Measurements from ENCODE around the gene RBM26. TPM values are rescaled to one million over a fixed set of nuclear protein-coding genes. Genes with fewer than 3 reads are reported as not detected.
"Not testable (repeated sequence)": the region's sequence is repeated elsewhere in the genome, so short reads cannot be mapped to it uniquely, and the experiment has no call there.

The RBM26 gene
- total RNA-seq, 1 donor from 2014 or later, result 75.9 TPM

- intact Hi-C loops (cut with micrococcal nuclease), result loop anchor here (1.0 to 5.0 kb wide), 7 partner anchors 13 to 1696 kb away; partner anchors contain the start of genes NDFIP2, POU4F1, RBM26 and SLAIN1
Observed at GRCh38 chr13:79392882-79393563, 13.0 kb downstream of the RBM26 start.

DNA sequence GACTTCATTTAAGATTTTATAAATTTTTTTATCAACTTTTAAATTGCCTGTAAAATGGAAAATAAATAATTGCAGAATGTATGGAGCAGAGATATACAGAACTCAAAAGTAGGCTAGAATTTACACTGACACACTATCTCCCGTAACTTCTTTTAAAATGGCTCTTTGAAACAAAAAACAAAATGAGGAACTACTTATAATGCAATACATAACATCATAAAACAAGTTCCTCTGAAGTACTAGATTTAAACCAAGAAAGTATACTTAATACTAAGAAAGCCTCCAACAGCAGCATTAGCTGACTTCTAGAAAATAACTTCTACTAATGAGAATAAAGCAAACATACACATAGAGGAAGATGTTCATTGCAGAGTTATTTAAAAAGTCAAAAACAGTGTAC lies 17.0 kb downstream of the RBM26 start:
- intact Hi-C loops (cut with micrococcal nuclease), result no loop called here

DNA sequence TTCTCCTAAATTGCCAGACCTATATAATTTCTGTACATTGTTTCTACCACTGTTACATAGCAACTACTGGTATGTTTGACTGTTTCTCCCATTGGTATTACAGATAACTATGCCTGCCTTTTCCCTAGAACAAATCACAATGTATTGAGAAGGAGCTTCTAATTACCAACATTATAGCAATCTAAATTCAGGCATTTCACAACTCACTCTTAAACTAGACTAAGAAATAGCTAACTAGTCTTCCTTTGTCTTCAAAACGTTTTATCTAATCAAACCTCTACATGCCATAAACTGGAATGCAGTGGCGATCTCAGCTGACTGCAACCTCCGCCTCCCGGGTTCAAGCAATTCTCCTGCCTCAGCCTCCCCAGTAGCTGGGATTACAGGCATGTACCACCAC lies 18.2 kb downstream of the RBM26 start:
- intact Hi-C loops (cut with micrococcal nuclease), result no loop called here

GRCh38 chr13:79386125-79386826 lies 19.8 kb downstream of the RBM26 start:
- intact Hi-C loops (cut with micrococcal nuclease), result no loop called here

GRCh38 chr13:79385694-79386093 lies 20.4 kb downstream of the RBM26 start:
- intact Hi-C loops (cut with micrococcal nuclease), result no loop called here

GRCh38 chr13:79384022-79384610 lies 21.9 kb downstream of the RBM26 start:
- intact Hi-C loops (cut with micrococcal nuclease), result loop anchor here (1.0 kb wide), 1 partner anchor 8 kb away; no protein-coding TSS in a partner anchor

DNA sequence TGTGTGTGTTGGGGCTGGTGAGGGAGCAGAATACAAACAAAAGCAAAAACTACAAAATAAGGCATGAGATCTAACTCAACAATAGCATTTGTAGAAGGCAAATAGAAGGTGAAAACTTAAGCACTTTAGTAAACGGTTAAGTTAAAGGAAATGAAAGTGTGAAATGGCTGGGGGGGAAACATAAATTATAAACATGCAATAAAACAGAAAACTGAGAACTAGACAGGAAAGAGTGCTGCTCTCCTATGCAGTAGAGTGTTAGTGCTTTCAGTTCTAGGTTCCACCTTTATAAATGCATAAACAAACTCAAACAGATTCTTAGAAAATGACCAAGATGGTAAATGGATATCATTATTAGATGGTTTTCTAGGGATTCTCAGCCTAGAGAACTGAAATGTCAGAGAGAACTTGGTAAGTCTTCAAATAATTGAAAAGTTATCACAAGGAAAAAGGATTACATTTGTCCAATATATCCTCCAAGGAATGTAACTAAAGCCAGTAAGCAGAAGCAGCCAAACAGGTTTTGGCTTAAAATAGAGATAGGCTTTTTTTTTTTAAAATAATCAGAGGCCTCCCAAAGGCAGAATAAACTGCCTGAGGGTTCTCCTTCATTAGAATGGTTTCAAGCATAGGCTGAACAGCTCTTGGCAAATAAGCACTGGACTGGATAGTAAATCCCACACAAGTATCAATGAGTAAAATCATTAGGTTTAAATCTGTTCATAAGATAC lies 23.3 kb downstream of the RBM26 start:
- intact Hi-C loops (cut with micrococcal nuclease), result loop anchor here (1.0 kb wide), 1 partner anchor 9 kb away; no protein-coding TSS in a partner anchor

GRCh38 chr13:79380997-79381396 lies 25.1 kb downstream of the RBM26 start:
- intact Hi-C loops (cut with micrococcal nuclease), result no loop called here

- intact Hi-C loops (cut with micrococcal nuclease), result no loop called here
Observed at GRCh38 chr13:79379274-79379673, 26.8 kb downstream of the RBM26 start.

DNA sequence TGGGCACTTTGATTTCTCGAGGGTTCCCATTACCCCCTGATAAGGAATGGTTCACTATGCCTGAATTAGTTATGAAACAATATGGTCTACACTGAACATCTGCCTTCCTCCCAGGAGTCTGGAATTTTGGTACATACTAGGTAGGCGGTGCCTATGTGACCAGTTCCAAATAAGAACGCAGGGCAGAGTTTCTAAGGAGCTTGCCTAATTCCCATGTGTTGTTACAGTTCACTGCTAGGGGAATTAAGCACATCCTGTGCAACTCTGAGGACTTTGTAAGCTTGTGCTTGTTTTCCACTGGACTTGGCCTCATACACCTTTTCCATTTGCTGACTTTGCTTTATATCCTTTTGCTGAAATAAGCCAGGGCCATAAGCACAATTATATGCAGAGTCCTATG lies 29.2 kb downstream of the RBM26 start:
- intact Hi-C loops (cut with micrococcal nuclease), result loop anchor here (1.0 kb wide), 1 partner anchor 7 kb away; no protein-coding TSS in a partner anchor

GRCh38 chr13:79374578-79374977 lies 31.5 kb downstream of the RBM26 start:
- intact Hi-C loops (cut with micrococcal nuclease), result no loop called here

DNA sequence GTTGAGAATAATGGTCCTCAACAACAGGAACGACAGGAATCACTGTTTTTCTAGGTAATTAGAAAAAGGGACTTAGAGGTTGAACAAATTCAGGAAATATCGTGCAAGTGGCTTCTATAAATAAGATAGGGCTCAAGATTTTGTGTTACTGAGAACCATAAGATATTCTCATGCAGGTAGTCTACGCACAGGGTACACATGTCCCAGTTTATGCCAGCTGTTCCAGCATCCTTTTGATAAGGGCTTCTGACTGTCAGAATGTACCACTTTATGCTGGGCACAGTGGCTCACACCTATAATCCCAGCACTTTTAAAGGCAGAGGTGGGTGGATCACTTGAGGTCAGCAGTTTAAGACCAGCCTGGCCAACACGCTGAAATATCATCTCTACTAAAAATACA lies 32.1 kb downstream of the RBM26 start:
- intact Hi-C loops (cut with micrococcal nuclease), result no loop called here

DNA sequence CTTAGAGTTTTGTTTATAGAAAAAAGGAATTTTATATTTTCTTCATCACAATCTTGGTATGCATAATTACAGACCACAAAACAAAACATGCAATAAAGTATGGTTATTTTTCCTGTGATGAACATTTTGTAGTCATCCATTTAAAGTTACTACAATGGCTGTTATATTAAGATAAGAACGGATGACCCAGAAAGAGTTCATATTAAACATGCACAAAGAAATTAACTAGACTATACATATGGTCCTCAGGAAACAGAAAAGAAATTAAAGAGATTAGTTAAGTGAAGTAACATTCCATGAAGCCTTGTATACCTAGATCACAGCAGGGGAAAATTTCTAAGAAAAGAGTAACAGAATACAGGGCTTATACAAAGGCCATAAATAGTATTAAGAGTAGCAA lies 36.8 kb downstream of the RBM26 start:
- intact Hi-C loops (cut with micrococcal nuclease), result no loop called here

DNA sequence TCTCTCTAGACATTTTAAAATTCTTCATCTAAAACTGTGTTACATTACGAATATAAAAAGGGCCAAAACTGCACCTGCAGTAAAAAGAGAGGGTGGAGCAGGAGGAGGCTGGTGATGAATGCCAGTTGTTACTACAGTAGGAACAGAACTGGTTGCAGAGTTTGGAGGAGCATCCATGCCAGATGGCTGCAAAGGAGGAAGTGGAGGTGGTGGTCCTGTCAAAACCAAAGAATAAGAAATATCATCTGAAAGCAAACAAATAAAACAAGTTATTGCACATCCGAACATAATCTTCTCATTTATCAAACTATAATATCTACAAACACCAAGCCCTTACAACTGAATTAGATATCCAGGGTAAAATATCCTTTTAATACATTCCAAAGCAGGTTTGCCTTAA lies 40.1 kb downstream of the RBM26 start:
- intact Hi-C loops (cut with micrococcal nuclease), result no loop called here

GRCh38 chr13:79361299-79361698 lies 44.8 kb downstream of the RBM26 start:
- intact Hi-C loops (cut with micrococcal nuclease), result no loop called here

- intact Hi-C loops (cut with micrococcal nuclease), result no loop called here
Observed at GRCh38 chr13:79360095-79360494, 46.0 kb downstream of the RBM26 start.

- intact Hi-C loops (cut with micrococcal nuclease), result no loop called here
Observed at GRCh38 chr13:79359064-79359463, 47.0 kb downstream of the RBM26 start.

DNA sequence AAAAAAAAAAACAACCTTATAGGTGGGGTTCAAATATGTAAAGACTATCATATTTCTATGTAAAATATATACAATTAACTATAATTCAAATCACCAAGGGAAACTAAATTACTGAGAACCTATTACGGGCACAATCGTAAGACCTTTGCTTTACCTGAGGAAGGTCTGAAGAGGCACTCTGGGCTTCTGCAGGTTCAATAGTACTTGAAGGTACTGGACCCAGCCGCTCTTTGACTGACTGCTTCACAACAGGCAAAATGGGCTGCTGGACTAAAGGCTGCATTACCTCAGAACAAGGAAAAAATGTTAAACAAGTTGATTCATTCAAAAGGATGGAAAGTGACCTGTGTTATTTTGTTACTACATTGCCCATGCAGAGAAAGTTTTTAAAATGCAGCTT lies 51.8 kb downstream of the RBM26 start:
- intact Hi-C loops (cut with micrococcal nuclease), result no loop called here

DNA sequence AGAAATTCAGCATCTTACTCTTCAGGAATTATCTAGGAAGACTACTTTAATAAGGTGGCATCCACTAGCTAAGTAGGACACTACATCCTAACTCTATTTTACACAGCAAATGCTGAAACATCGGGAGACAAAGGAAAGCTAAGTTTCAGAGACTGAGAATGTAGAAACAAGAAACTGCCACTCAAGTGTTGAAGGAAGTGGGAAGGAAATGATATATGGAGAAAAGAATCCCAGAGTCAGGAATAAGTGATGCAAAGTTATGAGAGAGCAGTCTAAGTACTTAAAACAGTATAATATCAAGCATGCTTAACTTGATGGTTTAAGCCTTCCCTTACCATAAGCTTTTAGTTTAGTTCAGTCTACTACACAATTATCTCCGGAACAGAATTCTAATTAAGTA lies 52.4 kb downstream of the RBM26 start:
- intact Hi-C loops (cut with micrococcal nuclease), result no loop called here

GRCh38 chr13:79352107-79352506 lies 53.9 kb downstream of the RBM26 start:
- intact Hi-C loops (cut with micrococcal nuclease), result loop anchor here (1.0 kb wide), 1 partner anchor 9 kb away; no protein-coding TSS in a partner anchor

DNA sequence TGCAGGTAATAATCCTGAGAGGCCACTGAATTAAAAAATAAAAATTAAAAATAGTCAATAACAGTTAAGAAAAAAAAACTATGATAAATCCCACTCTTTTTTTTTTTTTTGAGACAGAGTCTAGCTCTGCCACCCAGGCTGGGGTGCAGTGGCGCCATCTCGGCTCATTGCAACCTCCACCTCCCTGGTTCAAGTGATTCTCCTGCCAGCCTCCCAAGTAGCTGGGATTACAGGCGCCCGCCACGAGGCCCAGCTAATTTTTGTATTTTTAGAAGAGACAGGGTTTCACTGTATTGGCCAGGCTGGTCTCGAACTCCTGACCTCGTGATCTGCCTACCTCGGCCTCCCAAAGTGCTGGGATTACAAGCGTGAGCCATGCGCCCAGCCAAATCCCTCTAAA lies 56.4 kb downstream of the RBM26 start:
- intact Hi-C loops (cut with micrococcal nuclease), result not testable (repeated sequence)

DNA sequence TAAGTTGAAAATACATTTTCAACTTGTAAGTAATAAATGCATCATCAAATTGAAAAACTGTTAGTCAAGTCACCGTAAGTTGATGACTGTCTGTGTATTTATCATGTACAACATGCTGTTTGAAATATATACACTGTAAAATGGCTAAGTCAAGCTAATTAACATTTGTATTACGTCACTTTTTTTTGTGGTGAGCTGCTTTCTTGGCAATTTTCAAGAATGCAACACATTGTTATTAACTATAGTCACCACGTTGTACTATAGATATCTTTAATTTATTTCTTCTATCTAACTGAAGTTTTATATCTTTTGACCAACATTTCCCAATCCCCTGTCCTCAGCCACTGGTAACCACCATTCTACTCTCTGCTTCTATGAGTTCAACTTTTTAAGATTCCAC lies 57.0 kb downstream of the RBM26 start:
- intact Hi-C loops (cut with micrococcal nuclease), result no loop called here
